Mesodermal cell (in vitro differentiated cells): ENCODE data around the gene ARHGAP40.

ENCODE experiments used
- H3K27ac ChIP-seq: 2 replicates; pipeline ENCODE4 v1.7.0; 2013; ENCODE audit warnings: mild to moderate bottlenecking, low read depth, low read length, moderate library complexity; ENCODE audit not compliant: severe bottlenecking
- H3K36me3 ChIP-seq: 2 replicates; pipeline ENCODE4 v1.7.1; 2013; ENCODE audit warnings: mild to moderate bottlenecking, low read length, moderate library complexity; ENCODE audit not compliant: control insufficient read depth, insufficient read depth
- H3K4me1 ChIP-seq: one replicate; pipeline ENCODE4 v1.7.1; 2013; ENCODE audit warnings: mild to moderate bottlenecking, low read length; ENCODE audit not compliant: insufficient read depth, control insufficient read depth, poor library complexity, severe bottlenecking
- H3K4me3 ChIP-seq: 2 replicates; pipeline ENCODE4 v1.7.0; 2013; ENCODE audit warnings: low read length, control low read depth, mild to moderate bottlenecking; ENCODE audit not compliant: insufficient read depth, poor library complexity, severe bottlenecking; ENCODE audit errors: extremely low read depth
- H3K9me3 ChIP-seq: 2 replicates; pipeline ENCODE4 v1.7.1; 2013; ENCODE audit warnings: mild to moderate bottlenecking, low read length, moderate library complexity; ENCODE audit not compliant: control insufficient read depth
- whole genome bisulfite sequencing, 2 experiments: methylation state at CpG; one replicate each; pipeline ENCODE4 v1.1.5; 2013; ENCODE audit warnings: missing lambda C conversion rate in 2 of 2; ENCODE audit not compliant: insufficient coverage in 2 of 2; 5-methylcytosine and 5-hydroxymethylcytosine counted together

ARHGAP40 gene

DNA sequence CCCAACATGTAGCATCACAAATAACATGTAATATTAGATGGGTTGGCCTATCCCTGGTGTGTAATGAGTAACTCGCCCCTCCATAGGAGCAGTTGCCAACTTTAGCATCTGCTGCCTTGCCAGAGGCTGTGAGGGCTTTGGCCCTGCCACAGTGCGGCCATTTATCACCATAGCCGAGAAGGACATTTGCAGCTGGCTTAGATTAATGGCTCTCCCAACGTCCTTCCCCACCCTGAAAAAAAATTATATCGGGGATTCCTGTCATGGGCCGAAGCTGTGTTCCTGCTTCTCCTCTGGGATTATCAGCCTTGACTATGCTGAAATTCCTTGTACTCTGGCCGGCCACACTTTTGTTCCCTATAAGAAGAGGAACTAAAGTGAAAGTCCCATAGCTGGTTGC is 28.2 kb upstream of the ARHGAP40 start:
- 90 to 92% methylated on average over 5 to 6 of the region's 7 CpGs for WGBS, 2 experiments
- Histone ChIP-seq H3K27ac (no peak overlapping the region), H3K9me3 (no peaks in the 10 kb centered on the region), H3K4me3 (no peak overlapping the region), H3K36me3 (peaks cover 69% of the 10 kb centered on the region), H3K4me1 (no peaks in the 10 kb centered on the region)

DNA sequence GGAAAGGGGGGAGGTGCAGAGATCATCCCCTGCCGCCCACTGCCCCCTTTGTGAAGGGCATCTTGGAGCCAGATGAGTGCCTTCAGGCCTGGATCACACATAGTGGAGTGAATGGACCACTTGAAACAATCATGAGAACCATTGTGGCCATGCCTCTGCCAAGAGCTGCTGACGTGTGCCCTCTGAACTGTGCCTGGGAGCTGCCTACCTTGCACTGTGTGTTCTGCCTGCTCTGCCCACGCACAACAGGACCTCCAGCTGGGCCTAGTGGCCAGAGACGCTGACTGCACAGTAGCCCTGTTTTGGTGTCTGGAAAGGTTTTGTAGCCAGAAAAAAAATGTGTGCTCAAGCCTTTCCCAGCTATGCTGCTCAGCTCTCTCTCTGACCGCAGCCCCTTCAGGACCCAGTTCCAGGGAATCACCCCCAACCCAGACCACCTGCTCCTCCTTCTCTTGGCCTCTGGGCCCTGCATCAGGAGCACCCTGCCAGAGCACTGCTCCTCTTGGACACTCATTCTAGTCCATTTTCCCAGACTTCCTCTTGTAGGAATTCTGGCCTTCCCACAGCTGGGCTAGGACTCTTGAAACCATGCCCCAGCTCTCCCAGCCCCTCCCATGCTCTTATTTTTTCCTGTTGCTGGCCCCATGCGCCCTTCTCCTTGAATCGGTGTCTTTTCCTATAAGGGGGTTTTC is 22.2 kb upstream of the ARHGAP40 start:
- peaks cover 26% of the 10 kb centered on the region for H3K36me3 ChIP-seq
- no peaks in the 10 kb centered on the region for H3K9me3 ChIP-seq
- H3K4me3 ChIP-seq, result no peak overlapping the region
- H3K4me1 ChIP-seq, result peaks cover 20% of the 10 kb centered on the region
- no peak overlapping the region for H3K27ac ChIP-seq
- 88 to 91% methylated on average over 3 to 5 of the region's 7 CpGs for WGBS, 2 experiments

DNA sequence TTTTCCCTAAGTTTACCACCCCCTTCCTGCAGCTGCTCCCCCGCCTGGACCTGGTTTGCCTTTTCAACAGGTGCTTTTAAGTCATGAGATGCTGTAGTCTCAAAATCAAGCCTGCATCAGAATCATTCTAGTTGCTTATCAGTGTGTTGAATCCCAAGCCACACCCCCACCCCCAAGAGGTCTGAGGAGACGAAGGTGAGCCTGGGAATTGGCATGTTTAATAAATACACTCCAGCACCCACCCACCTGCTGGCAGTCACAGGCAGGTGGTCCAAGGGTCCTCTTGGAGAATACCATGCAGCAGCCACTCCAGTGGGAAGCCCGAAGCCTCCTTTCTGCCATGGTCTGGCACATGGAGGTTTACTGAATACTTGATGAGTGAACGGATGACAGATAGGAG is 21.7 kb upstream of the ARHGAP40 start:
- H3K36me3 ChIP-seq, result peaks cover 22% of the 10 kb centered on the region
- H3K4me1 ChIP-seq, result peaks cover 20% of the 10 kb centered on the region
- no peak overlapping the region for H3K27ac ChIP-seq
- no peak overlapping the region for H3K4me3 ChIP-seq
- 100% methylated on average over 1 to 2 of the region's 4 CpGs for whole genome bisulfite sequencing, 2 experiments
- no peaks in the 10 kb centered on the region for H3K9me3 ChIP-seq

DNA sequence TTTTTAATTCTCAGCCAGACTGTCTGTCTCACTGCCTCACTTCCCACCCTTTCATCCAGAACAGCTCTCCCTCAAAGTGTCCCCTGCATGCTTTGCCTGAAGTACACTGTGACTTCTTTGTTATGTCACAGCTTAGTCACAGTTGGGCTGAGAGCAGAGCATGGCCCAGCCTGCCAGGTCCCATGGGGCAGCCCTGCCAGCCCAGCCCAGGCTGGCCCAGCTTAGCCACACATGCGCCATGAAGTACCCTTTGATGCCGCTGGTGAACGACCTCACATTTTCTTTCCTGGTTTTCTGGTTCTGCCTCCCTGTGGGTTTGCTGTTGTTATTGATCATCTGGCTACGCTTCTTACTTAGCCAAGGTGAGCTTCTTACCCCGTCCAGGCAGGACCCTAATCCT is 20.6 kb upstream of the ARHGAP40 start, which contains the start of gene ADIG:
Gene ADIG, plus strand, starts transcription at position 185 of the 400 bp plus-strand sequence. Its CDS starts 54 bp downstream, at position 239.
- 93 to 95% methylated on average over 5 of the region's 5 CpGs for WGBS, 2 experiments
- Histone ChIP-seq H3K4me1 (peaks cover 20% of the 10 kb centered on the region), H3K36me3 (peaks cover 11% of the 10 kb centered on the region), H3K4me3 (no peak within 1 kb of the TSS), H3K27ac (no peak within 1 kb of the TSS), H3K9me3 (no peaks in the 10 kb centered on the region)

DNA sequence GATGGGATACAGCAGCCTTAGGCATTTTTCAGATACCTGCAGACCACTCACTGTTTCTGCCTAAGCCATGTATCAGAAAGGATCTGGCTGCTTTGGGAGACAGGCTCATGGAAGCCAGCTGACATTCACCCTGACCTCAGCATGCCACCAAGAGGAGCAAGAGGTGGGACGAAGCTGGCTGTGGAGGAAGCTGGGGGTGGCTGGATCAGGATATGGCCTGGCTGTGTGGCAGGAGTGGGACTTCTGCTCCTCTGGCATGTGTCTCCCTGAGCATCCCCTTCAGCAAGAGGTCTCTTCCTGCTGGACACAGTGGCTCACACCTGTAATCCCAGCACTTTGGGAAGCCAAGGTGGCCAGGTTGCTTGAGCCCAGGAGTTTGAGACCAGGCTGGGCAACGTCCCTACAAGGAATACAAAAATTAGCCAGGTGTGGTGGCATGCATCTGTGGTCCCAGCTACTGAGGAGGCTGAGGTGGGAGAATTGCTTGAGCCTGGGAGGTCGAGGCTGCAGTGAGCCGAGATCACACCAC is 19.7 kb upstream of the ARHGAP40 start:
- peaks cover 20% of the 10 kb centered on the region for H3K4me1 ChIP-seq
- H3K9me3 ChIP-seq, result no peaks in the 10 kb centered on the region
- no peak overlapping the region for H3K27ac ChIP-seq
- peaks cover 6% of the 10 kb centered on the region for H3K36me3 ChIP-seq
- no peak overlapping the region for H3K4me3 ChIP-seq
- 91% methylated on average over 3 to 4 of the region's 4 CpGs for WGBS, 2 experiments

DNA sequence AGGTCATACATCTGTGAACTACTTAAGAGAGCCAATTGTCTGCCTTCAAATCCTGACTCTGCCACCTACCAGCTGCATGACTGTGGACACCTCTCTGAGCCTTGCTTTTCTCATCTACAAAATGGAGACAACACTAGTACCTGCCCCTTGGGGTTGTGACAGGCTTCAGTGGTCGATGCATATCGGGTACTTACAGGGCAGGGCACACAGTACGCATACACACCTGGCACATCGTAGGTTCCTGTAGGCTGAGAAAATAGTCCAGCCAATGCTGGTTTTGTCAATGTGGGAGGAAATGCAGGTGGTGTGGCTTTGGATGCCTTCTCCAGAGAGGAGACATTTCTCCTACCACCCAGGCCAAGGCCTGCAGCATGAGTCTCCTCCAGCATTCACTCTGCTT is 18.3 kb upstream of the ARHGAP40 start:
- no peak overlapping the region for H3K4me3 ChIP-seq
- WGBS, 2 experiments, result 94 to 100% methylated on average over 2 to 3 of the region's 4 CpGs
- peaks cover 20% of the 10 kb centered on the region for H3K4me1 ChIP-seq
- no peaks in the 10 kb centered on the region for H3K36me3 ChIP-seq
- no peaks in the 10 kb centered on the region for H3K9me3 ChIP-seq
- no peak overlapping the region for H3K27ac ChIP-seq

DNA sequence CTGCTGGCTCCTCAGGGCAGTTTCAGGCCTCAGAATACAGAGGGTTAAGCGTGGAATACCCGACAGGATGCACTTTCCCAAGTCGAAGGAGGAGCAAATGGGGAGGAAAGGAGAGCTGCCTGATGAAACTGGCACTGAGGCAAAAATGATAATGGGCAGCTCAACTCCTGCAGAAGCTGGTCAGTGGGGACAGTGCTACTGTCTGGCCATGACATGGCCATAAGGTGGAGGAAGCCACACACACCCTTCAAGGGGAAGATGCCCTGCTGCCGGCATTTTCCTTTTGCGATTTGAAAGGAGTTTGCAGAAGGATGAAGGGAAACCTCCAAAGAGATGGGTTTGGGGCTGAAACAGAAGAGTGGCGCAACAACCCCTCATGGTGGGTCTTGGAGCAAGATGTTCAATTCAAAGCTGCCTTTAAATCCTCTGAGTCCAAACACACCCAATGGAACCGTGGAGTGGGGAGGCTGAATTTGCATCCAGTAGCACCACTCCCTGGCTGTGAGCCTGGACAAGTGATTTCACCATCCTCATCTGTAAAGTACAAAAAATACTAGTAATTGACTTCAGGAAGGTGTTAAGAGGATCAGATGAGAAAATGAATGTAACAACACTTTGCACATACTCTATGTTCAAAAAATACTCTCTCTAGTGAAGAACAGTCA is 17.4 kb upstream of the ARHGAP40 start:
- Histone ChIP-seq H3K27ac (no peak overlapping the region), H3K4me1 (peaks cover 16% of the 10 kb centered on the region), H3K9me3 (no peaks in the 10 kb centered on the region), H3K36me3 (no peaks in the 10 kb centered on the region), H3K4me3 (no peak overlapping the region)
- WGBS, 2 experiments, result 46 to 50% methylated on average over 3 to 5 of the region's 7 CpGs

DNA sequence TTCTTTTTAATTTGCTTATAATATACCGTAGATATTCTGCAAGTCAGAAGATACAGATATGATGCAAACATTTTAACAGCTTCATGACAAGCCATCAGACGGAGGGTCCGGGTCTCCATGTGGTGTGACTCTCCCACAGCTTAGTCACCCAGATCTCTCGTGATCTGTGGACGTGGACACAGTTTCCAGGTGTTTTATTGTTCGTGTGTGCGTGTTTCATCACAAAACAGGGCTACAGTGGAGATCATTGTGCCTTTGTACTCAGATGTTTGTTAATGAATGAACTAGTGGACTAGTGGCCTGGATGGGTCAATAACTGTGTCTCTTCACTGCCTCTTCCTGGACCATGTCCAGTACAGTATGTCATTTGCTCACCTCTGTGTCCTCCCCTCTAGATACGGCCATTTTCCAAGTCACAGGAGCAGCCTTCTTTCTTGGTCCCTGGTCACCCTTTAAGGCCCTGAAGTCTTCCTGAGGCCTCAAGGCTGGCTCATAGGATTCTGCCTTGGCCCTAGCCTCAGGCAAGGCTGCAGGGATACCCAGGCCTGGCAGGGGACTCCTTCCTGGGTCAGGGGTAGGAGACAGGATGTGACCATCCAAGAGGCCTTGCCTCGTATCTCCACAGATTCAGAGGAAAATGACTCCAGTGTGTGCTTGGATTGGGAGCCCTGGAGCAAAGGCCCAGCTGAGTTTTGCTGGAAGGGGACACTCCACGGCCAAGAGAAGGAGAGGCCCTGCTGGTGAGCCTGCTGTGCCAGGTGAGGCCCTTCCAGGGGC is 16.0 kb upstream of the ARHGAP40 start:
- Histone ChIP-seq H3K36me3 (no peaks in the 10 kb centered on the region), H3K9me3 (no peaks in the 10 kb centered on the region), H3K4me1 (peaks cover 3% of the 10 kb centered on the region), H3K4me3 (no peak overlapping the region), H3K27ac (no peak overlapping the region)
- WGBS, 2 experiments, result 87 to 95% methylated on average over 9 of the region's 10 CpGs

DNA sequence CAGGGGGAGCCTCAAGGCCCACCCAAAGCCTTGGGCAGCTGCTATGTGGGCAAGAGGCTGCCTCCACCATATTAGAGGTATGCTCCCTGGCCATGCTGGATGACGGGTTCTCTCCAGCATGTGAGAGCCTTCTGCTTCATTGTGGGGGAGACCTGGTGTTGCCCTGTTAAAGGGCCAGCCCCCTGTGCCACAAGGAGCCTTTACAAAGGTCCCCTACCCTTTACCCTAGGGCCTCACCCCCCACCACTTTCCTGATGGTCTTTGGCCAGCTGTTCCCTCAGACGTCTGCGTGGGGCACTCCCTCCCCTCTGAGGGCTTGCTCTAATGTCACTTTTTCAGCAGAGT is 15.5 kb upstream of the ARHGAP40 start:
- Histone ChIP-seq H3K9me3 (no peaks in the 10 kb centered on the region), H3K4me3 (no peak overlapping the region), H3K36me3 (no peaks in the 10 kb centered on the region), H3K4me1 (no peaks in the 10 kb centered on the region), H3K27ac (no peak overlapping the region)
- 66 to 78% methylated on average over 2 of the region's 3 CpGs for WGBS, 2 experiments

DNA sequence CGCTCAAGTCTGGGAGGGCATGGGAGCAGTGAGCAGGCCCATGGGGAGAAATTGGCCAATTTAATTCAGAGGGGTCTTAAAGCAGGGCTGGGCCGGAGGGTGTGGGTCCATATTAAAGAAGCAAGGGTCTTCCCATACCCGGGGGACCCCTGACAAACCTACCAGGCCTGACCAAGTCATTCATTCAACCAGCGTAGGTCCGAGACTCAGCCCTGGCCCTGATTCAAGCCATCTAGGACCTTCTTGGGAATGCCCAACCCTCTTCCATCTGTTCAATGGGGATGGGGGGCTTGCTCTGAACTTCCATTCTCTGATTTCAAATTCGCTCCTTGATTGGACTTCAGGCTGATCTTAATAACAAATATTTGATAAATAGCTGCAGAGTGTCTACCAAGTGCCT is 13.3 kb upstream of the ARHGAP40 start:
- Histone ChIP-seq H3K4me1 (peaks cover 8% of the 10 kb centered on the region), H3K36me3 (no peaks in the 10 kb centered on the region), H3K4me3 (no peak overlapping the region), H3K27ac (no peak overlapping the region), H3K9me3 (no peaks in the 10 kb centered on the region)
- 86 to 100% methylated on average over 4 of the region's 6 CpGs for WGBS, 2 experiments
